Astrocyte of the cerebellum (primary cell): Measurements from ENCODE around the gene SUMF1.

Experiments
- DNase-seq: peaks from one replicate; pipeline ENCODE4 v3.0.0-alpha.2; 2011; ENCODE audit warnings: low read depth
- H3K4me3 ChIP-seq: 2 replicates; pipeline ENCODE4 v1.5.1; 2011; ENCODE audit warnings: mild to moderate bottlenecking, low read depth, low read length, moderate library complexity
- CTCF ChIP-seq: IDR thresholded peaks from 2 replicates; pipeline ENCODE4 v1.5.1; 2012; ENCODE audit warnings: low read length, low read depth, moderate library complexity, mild to moderate bottlenecking; ENCODE audit errors: missing control alignments
- in situ Hi-C: cut with HindIII; loops from 2 replicates; pipeline ENCODE4 v1.10.0; 2017; ENCODE audit warnings: low sequenced_read_pairs

Gene SUMF1

DNA sequence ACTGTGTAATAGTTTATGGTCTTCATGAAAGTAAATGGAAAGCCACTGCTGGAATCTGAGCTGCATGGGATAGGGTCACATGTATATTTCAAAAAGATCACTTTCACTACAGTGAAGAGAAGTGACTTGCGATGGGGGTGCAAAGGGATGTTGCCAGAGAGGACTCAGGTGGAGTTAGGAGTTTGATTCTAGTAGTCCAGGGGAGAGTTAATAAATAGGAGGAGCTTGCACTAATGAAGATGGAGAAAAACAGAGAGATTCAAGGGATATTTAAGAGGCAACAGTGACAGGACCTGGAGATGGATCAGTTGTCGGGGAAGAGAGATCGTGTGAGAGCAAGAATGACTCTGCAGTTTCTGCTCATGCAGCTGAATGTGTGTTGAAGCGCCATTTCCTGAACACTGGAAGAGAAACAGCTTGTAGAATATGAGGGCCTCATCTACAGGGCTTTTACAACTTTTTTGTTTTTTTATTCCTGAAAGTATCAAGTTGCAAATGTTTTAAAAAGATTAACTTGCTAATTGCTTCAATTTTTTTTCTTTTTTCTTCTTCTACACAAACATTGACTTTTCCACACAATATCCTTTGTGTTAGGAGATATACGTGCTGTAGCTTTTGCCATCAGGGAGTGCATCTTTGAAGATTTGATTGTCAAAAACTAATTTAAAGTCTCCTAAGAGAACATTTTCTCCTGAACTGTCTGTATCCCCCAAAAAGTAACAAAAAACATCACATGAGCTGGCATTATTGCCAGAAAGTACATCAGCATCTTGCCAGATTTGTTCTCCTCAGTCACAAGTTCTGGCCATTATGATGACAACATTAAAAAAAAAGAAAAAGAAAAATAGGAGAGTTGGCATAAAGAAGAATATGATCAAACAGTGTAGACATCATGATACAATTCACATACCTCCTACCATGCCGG, 126.4 kb downstream of the SUMF1 start:
- DNase-seq: no peak
- H3K4me3 ChIP-seq: no peak overlapping the region
- in situ Hi-C loops: no loop called here
- no peak for TF ChIP-seq CTCF

- no peak for TF ChIP-seq CTCF
- in situ Hi-C loops: no loop called here
Measured at GRCh38 chr3:4340077-4340410, 127.0 kb downstream of the SUMF1 start.

DNA sequence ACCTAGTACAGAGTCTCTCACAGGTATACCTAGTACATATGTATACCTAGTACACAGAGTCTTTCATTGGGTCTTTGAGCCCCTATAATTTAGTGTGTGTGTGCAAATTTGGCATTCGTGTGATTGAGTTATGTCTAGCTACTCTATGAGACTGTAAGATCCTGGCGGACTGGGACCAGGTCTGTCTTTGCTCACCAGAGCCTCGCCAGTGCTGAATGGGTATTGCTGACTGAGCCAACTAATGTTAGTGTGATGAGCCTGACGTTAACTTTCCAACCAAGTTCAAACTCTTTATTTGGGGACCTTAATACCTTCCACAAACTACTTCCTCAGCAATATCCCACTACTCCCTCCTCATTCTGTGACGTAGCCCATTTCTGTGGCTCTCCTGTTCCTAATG, 128.3 kb downstream of the SUMF1 start:
- no peak for DNase-seq
- in situ Hi-C loops: no loop called here
- no peak overlapping the region for H3K4me3 ChIP-seq
- no peak for TF ChIP-seq CTCF

More at GRCh38 chr3:4340077-4340410, 127.0 kb downstream of the SUMF1 start:
- no peak overlapping the region for H3K4me3 ChIP-seq
- no peak for DNase-seq

DNA sequence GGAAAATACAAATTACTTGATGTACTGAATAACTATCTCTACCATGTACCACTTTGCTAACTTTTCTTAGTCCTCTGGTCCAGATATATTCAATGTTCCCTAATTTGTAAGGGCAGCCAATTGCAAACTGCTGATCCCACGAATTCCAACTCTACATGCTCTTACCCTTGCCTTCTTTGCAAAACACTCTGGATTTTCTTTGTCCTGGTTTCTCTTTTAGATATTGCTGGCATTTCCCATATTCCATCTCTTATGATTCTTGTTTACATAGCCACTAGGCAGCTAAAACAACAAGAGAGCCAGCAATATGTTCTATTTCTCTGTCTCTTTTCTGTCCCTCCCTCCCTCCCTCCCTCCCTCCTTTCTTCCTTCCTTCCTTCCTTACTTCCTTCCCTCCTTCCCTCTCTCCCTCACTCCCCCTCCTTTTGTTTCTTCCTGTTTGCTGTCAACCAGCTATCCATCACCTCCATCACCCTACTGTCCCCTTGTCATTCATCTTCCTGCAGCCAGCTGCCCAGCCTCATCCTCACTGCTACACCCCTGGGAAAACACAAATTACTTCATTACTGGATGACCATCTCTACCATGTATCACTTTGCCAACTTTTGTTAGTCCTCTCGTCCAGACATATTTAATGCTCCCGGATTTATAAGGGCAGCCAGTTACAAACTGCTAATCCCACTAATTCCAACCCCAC, 130.1 kb downstream of the SUMF1 start:
- no peak for TF ChIP-seq CTCF
- H3K4me3 ChIP-seq: no peak overlapping the region
- DNase-seq: no peak
- in situ Hi-C loops: no loop called here

- in situ Hi-C loops: no loop called here
Measured at GRCh38 chr3:4335840-4336562, 131.1 kb downstream of the SUMF1 start.

More at GRCh38 chr3:4335840-4336562, 131.1 kb downstream of the SUMF1 start:
- no peak for TF ChIP-seq CTCF
- DNase-seq: no peak
- H3K4me3 ChIP-seq: no peak overlapping the region
